ENCODE data around the gene EGFR. TPM values are rescaled to one million over a fixed set of nuclear protein-coding genes. Genes with fewer than 3 reads are reported as not detected.

The EGFR gene
- total RNA-seq, 1 experiment from 2014 or later = not detected

GRCh38 chr7:55210716-55211115, 191.9 kb downstream of the EGFR start:
- Histone ChIP-seq H3K79me2 (ENCODE audit: low read length) (no peaks in the 10 kb centered on the region), H3K9me3 (ENCODE audit: low read length) (no peaks in the 10 kb centered on the region), H4K20me1 (ENCODE audit: insufficient read depth, low read depth, low read length) (no peaks in the 10 kb centered on the region), H3K4me2 (ENCODE audit: low read depth, low read length, poor library complexity, severe bottlenecking) (no peak overlapping the region), H3K4me1 (ENCODE audit: low read length) (no peaks in the 10 kb centered on the region), H3K27me3 (ENCODE audit: low read length) (no peaks in the 10 kb centered on the region), H3K9ac (ENCODE audit: low read length) (no peak overlapping the region), H3K9me2 (replicated peaks; ENCODE audit: insufficient read depth, low read length) (no peaks in the 10 kb centered on the region), H2AFZ (ENCODE audit: low read length) (no peak overlapping the region), H3K27ac (ENCODE audit: low read length) (no peak overlapping the region), H3K4me3 (ENCODE audit: low read length) (no peak overlapping the region), H3K36me3 (ENCODE audit: insufficient read depth, low read length) (no peaks in the 10 kb centered on the region)
- DNase-seq = no peak

GRCh38 chr7:55211726-55212125, 192.9 kb downstream of the EGFR start:
- Histone ChIP-seq H3K27me3 (ENCODE audit: low read length) (no peaks in the 10 kb centered on the region), H3K4me3 (ENCODE audit: low read length) (no peak overlapping the region)
- DNase-seq = no peak

GRCh38 chr7:55212176-55212575, 193.4 kb downstream of the EGFR start:
- no peaks in the 10 kb centered on the region for H3K9me3 ChIP-seq (ENCODE audit: low read length)
- no peak for DNase-seq
- no peak overlapping the region for H3K9ac ChIP-seq (ENCODE audit: low read length)
- no peak overlapping the region for H3K27ac ChIP-seq (ENCODE audit: low read length)
- H3K4me1 ChIP-seq (ENCODE audit: low read length) = no peaks in the 10 kb centered on the region
- no peaks in the 10 kb centered on the region for H4K20me1 ChIP-seq (ENCODE audit: insufficient read depth, low read depth, low read length)
- H2AFZ ChIP-seq (ENCODE audit: low read length) = no peak overlapping the region
- no peak overlapping the region for H3K4me3 ChIP-seq (ENCODE audit: low read length)
- no peaks in the 10 kb centered on the region for H3K36me3 ChIP-seq (ENCODE audit: insufficient read depth, low read length)
- no peaks in the 10 kb centered on the region for H3K79me2 ChIP-seq (ENCODE audit: low read length)
- H3K27me3 ChIP-seq (ENCODE audit: low read length) = no peaks in the 10 kb centered on the region
- no peak overlapping the region for H3K4me2 ChIP-seq (ENCODE audit: low read depth, low read length, poor library complexity, severe bottlenecking)
- H3K9me2 ChIP-seq (replicated peaks; ENCODE audit: insufficient read depth, low read length) = no peaks in the 10 kb centered on the region

More at GRCh38 chr7:55211726-55212125, 192.9 kb downstream of the EGFR start:
- Histone ChIP-seq H3K9me3 (ENCODE audit: low read length) (no peaks in the 10 kb centered on the region), H4K20me1 (ENCODE audit: insufficient read depth, low read depth, low read length) (no peaks in the 10 kb centered on the region), H2AFZ (ENCODE audit: low read length) (no peak overlapping the region), H3K27ac (ENCODE audit: low read length) (no peak overlapping the region), H3K9me2 (replicated peaks; ENCODE audit: insufficient read depth, low read length) (no peaks in the 10 kb centered on the region), H3K79me2 (ENCODE audit: low read length) (no peaks in the 10 kb centered on the region), H3K9ac (ENCODE audit: low read length) (no peak overlapping the region), H3K4me2 (ENCODE audit: low read depth, low read length, poor library complexity, severe bottlenecking) (no peak overlapping the region), H3K4me1 (ENCODE audit: low read length) (no peaks in the 10 kb centered on the region), H3K36me3 (ENCODE audit: insufficient read depth, low read length) (no peaks in the 10 kb centered on the region)

- Histone ChIP-seq H3K9me3 (ENCODE audit: low read length) (no peaks in the 10 kb centered on the region), H3K4me2 (ENCODE audit: low read depth, low read length, poor library complexity, severe bottlenecking) (no peak overlapping the region), H3K36me3 (ENCODE audit: insufficient read depth, low read length) (no peaks in the 10 kb centered on the region), H3K4me3 (ENCODE audit: low read length) (no peak overlapping the region), H3K4me1 (ENCODE audit: low read length) (no peaks in the 10 kb centered on the region), H3K27me3 (ENCODE audit: low read length) (no peaks in the 10 kb centered on the region), H3K79me2 (ENCODE audit: low read length) (no peaks in the 10 kb centered on the region), H2AFZ (ENCODE audit: low read length) (no peak overlapping the region), H4K20me1 (ENCODE audit: insufficient read depth, low read depth, low read length) (no peaks in the 10 kb centered on the region), H3K9me2 (replicated peaks; ENCODE audit: insufficient read depth, low read length) (no peaks in the 10 kb centered on the region), H3K9ac (ENCODE audit: low read length) (no peak overlapping the region), H3K27ac (ENCODE audit: low read length) (no peak overlapping the region)
- DNase-seq = no peak
Observed at GRCh38 chr7:55212838-55213237, 194.0 kb downstream of the EGFR start.

GRCh38 chr7:55214707-55215106, 195.9 kb downstream of the EGFR start:
- H3K4me2 ChIP-seq (ENCODE audit: low read depth, low read length, poor library complexity, severe bottlenecking) = no peak overlapping the region
- H3K4me3 ChIP-seq (ENCODE audit: low read length) = no peak overlapping the region
- H3K9ac ChIP-seq (ENCODE audit: low read length) = no peak overlapping the region
- no peak for DNase-seq
- H3K36me3 ChIP-seq (ENCODE audit: insufficient read depth, low read length) = no peaks in the 10 kb centered on the region
- no peaks in the 10 kb centered on the region for H3K9me2 ChIP-seq (replicated peaks; ENCODE audit: insufficient read depth, low read length)
- no peaks in the 10 kb centered on the region for H3K4me1 ChIP-seq (ENCODE audit: low read length)
- H3K27ac ChIP-seq (ENCODE audit: low read length) = no peak overlapping the region
- H3K9me3 ChIP-seq (ENCODE audit: low read length) = no peaks in the 10 kb centered on the region
- no peak overlapping the region for H2AFZ ChIP-seq (ENCODE audit: low read length)
- H4K20me1 ChIP-seq (ENCODE audit: insufficient read depth, low read depth, low read length) = no peaks in the 10 kb centered on the region
- no peaks in the 10 kb centered on the region for H3K27me3 ChIP-seq (ENCODE audit: low read length)
- no peaks in the 10 kb centered on the region for H3K79me2 ChIP-seq (ENCODE audit: low read length)

GRCh38 chr7:55223023-55223422, 204.2 kb downstream of the EGFR start:
- no peaks in the 10 kb centered on the region for H3K27me3 ChIP-seq (ENCODE audit: low read length)
- no peaks in the 10 kb centered on the region for H3K4me1 ChIP-seq (ENCODE audit: low read length)
- H3K9me3 ChIP-seq (ENCODE audit: low read length) = no peaks in the 10 kb centered on the region
- H3K9me2 ChIP-seq (replicated peaks; ENCODE audit: insufficient read depth, low read length) = no peaks in the 10 kb centered on the region
- H3K4me3 ChIP-seq (ENCODE audit: low read length) = no peak overlapping the region
- no peak overlapping the region for H3K9ac ChIP-seq (ENCODE audit: low read length)
- DNase-seq = no peak
- H4K20me1 ChIP-seq (ENCODE audit: insufficient read depth, low read depth, low read length) = no peaks in the 10 kb centered on the region
- no peak overlapping the region for H2AFZ ChIP-seq (ENCODE audit: low read length)
- H3K4me2 ChIP-seq (ENCODE audit: low read depth, low read length, poor library complexity, severe bottlenecking) = no peak overlapping the region
- H3K36me3 ChIP-seq (ENCODE audit: insufficient read depth, low read length) = no peaks in the 10 kb centered on the region
- no peaks in the 10 kb centered on the region for H3K79me2 ChIP-seq (ENCODE audit: low read length)
- no peak overlapping the region for H3K27ac ChIP-seq (ENCODE audit: low read length)

GRCh38 chr7:55224111-55224510, 205.3 kb downstream of the EGFR start:
- H3K4me1 ChIP-seq (ENCODE audit: low read length) = no peaks in the 10 kb centered on the region
- no peak overlapping the region for H3K4me2 ChIP-seq (ENCODE audit: low read depth, low read length, poor library complexity, severe bottlenecking)
- H3K9me3 ChIP-seq (ENCODE audit: low read length) = no peaks in the 10 kb centered on the region
- H3K79me2 ChIP-seq (ENCODE audit: low read length) = no peaks in the 10 kb centered on the region
- H4K20me1 ChIP-seq (ENCODE audit: insufficient read depth, low read depth, low read length) = no peaks in the 10 kb centered on the region
- no peaks in the 10 kb centered on the region for H3K9me2 ChIP-seq (replicated peaks; ENCODE audit: insufficient read depth, low read length)
- H3K9ac ChIP-seq (ENCODE audit: low read length) = no peak overlapping the region
- H3K4me3 ChIP-seq (ENCODE audit: low read length) = no peak overlapping the region
- no peak overlapping the region for H2AFZ ChIP-seq (ENCODE audit: low read length)
- DNase-seq = no peak
- H3K27ac ChIP-seq (ENCODE audit: low read length) = no peak overlapping the region
- H3K36me3 ChIP-seq (ENCODE audit: insufficient read depth, low read length) = no peaks in the 10 kb centered on the region
- no peaks in the 10 kb centered on the region for H3K27me3 ChIP-seq (ENCODE audit: low read length)

GRCh38 chr7:55224810-55225209, 206.0 kb downstream of the EGFR start:
- H3K27me3 ChIP-seq (ENCODE audit: low read length) = no peaks in the 10 kb centered on the region
- H3K9me2 ChIP-seq (replicated peaks; ENCODE audit: insufficient read depth, low read length) = no peaks in the 10 kb centered on the region
- H4K20me1 ChIP-seq (ENCODE audit: insufficient read depth, low read depth, low read length) = no peaks in the 10 kb centered on the region
- no peaks in the 10 kb centered on the region for H3K79me2 ChIP-seq (ENCODE audit: low read length)
- H3K4me3 ChIP-seq (ENCODE audit: low read length) = no peak overlapping the region
- no peak overlapping the region for H3K4me2 ChIP-seq (ENCODE audit: low read depth, low read length, poor library complexity, severe bottlenecking)
- DNase-seq = no peak
- no peak overlapping the region for H3K27ac ChIP-seq (ENCODE audit: low read length)
- no peaks in the 10 kb centered on the region for H3K9me3 ChIP-seq (ENCODE audit: low read length)
- H3K9ac ChIP-seq (ENCODE audit: low read length) = no peak overlapping the region
- H3K4me1 ChIP-seq (ENCODE audit: low read length) = no peaks in the 10 kb centered on the region
- no peak overlapping the region for H2AFZ ChIP-seq (ENCODE audit: low read length)
- no peaks in the 10 kb centered on the region for H3K36me3 ChIP-seq (ENCODE audit: insufficient read depth, low read length)

- Histone ChIP-seq H3K4me2 (ENCODE audit: low read depth, low read length, poor library complexity, severe bottlenecking) (no peak overlapping the region), H3K9me2 (replicated peaks; ENCODE audit: insufficient read depth, low read length) (no peaks in the 10 kb centered on the region), H3K27me3 (ENCODE audit: low read length) (no peaks in the 10 kb centered on the region), H2AFZ (ENCODE audit: low read length) (no peak overlapping the region), H3K9me3 (ENCODE audit: low read length) (no peaks in the 10 kb centered on the region), H4K20me1 (ENCODE audit: insufficient read depth, low read depth, low read length) (no peaks in the 10 kb centered on the region), H3K79me2 (ENCODE audit: low read length) (no peaks in the 10 kb centered on the region), H3K4me3 (ENCODE audit: low read length) (no peak overlapping the region), H3K36me3 (ENCODE audit: insufficient read depth, low read length) (no peaks in the 10 kb centered on the region), H3K9ac (ENCODE audit: low read length) (no peak overlapping the region), H3K4me1 (ENCODE audit: low read length) (no peaks in the 10 kb centered on the region), H3K27ac (ENCODE audit: low read length) (no peak overlapping the region)
- DNase-seq = no peak
Observed at GRCh38 chr7:55230014-55230413, 211.2 kb downstream of the EGFR start.
